Fibroblast of lung (primary cell): ENCODE data around the gene H6PD.

Experiments
- EZH2 ChIP-seq: IDR thresholded peaks from 2 replicates; pipeline ENCODE4 v1.5.1; 2012; ENCODE audit warnings: low read length, control low read depth, mild to moderate bottlenecking; ENCODE audit errors: missing control alignments
- TF ChIP-seq, protein P1 (sequence below), 2 donors: IDR thresholded peaks in 1 of 2; conservative IDR thresholded peaks in 1 of 2; 1 replicate in 1 of 2; 2 replicates in 1 of 2; pipeline ENCODE4 v1.5.1; 2011 to 2012; ENCODE audit warnings: low read length in 2 of 2, control low read depth in 1 of 2, inconsistent platforms in 1 of 2, low read depth in 1 of 2, mild to moderate bottlenecking in 1 of 2

GRCh38 chr1:9218917-9219316, 15.7 kb upstream of the H6PD start:
- TF ChIP-seq, protein P1, sequence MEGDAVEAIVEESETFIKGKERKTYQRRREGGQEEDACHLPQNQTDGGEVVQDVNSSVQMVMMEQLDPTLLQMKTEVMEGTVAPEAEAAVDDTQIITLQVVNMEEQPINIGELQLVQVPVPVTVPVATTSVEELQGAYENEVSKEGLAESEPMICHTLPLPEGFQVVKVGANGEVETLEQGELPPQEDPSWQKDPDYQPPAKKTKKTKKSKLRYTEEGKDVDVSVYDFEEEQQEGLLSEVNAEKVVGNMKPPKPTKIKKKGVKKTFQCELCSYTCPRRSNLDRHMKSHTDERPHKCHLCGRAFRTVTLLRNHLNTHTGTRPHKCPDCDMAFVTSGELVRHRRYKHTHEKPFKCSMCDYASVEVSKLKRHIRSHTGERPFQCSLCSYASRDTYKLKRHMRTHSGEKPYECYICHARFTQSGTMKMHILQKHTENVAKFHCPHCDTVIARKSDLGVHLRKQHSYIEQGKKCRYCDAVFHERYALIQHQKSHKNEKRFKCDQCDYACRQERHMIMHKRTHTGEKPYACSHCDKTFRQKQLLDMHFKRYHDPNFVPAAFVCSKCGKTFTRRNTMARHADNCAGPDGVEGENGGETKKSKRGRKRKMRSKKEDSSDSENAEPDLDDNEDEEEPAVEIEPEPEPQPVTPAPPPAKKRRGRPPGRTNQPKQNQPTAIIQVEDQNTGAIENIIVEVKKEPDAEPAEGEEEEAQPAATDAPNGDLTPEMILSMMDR (conservative IDR thresholded peaks at IDR 0.05 in 1 of 2, IDR thresholded peaks at IDR 0.05 in 1 of 2; ENCODE audit: low read depth in 1 of 2, low read length in 2 of 2): no peak
- TF ChIP-seq EZH2: no peak
